Measurements from ENCODE around the gene ENOX1. TPM values are rescaled to one million over a fixed set of nuclear protein-coding genes. Genes with fewer than 3 reads are reported as not detected.

Gene ENOX1
- polyA plus RNA-seq, 2 of the 4 experiments (the other 2 are of a cell fraction): 0.28 to 0.41 TPM

GRCh38 chr13:43266936-43267615 is 519.7 kb downstream of the ENOX1 start:
- no peak for DNase-seq (ENCODE audit: low read depth in 1 of 2, low spot score in 1 of 2)
- CTCF ChIA-PET: no interaction called here
- WGBS (ENCODE audit: missing lambda C conversion rate): 86% methylated on average over 9 of the region's 9 CpGs
- H3K4me2 ChIP-seq: no peak overlapping the region
- no peak for FAIRE-seq
- ATAC-seq: no peak
- no peak for TF ChIP-seq KDM1A (IDR thresholded peaks at IDR 0.05; ENCODE audit: low read depth)
- no peak for TF ChIP-seq EP300 (IDR thresholded peaks at IDR 0.05)
- no peak for TF ChIP-seq TFCP2L1 (CRISPR knock-in tag; IDR thresholded peaks at IDR 0.05)
- TF ChIP-seq NFE2L2 (conservative IDR thresholded peaks at IDR 0.05; ENCODE audit: low read length): no peak
- no peak for TF ChIP-seq USF2 (IDR thresholded peaks at IDR 0.05)
- TF ChIP-seq E2F6 (IDR thresholded peaks at IDR 0.05; ENCODE audit: borderline replicate concordance, low read depth): no peak
- TF ChIP-seq POLR2AphosphoS2 (conservative IDR thresholded peaks at IDR 0.05; ENCODE audit: low read length): no peak
- no peak for TF ChIP-seq CBX8 (IDR thresholded peaks at IDR 0.05)
- TF ChIP-seq EHF (CRISPR knock-in tag; IDR thresholded peaks at IDR 0.05): no peak
- no peak for TF ChIP-seq JUN (IDR thresholded peaks at IDR 0.05)
- TF ChIP-seq TP53 (CRISPR knock-in tag; IDR thresholded peaks at IDR 0.05): no peak
- no peak for TF ChIP-seq SMC3 (IDR thresholded peaks at IDR 0.05)
- no peak for TF ChIP-seq ATOH8 (CRISPR knock-in tag; IDR thresholded peaks at IDR 0.05; ENCODE audit: low read depth)
- no peak for TF ChIP-seq MAX (IDR thresholded peaks at IDR 0.05)
- no peak for TF ChIP-seq ZC3H11A (IDR thresholded peaks at IDR 0.05)
- no peak for TF ChIP-seq CBX2 (IDR thresholded peaks at IDR 0.05; ENCODE audit: borderline replicate concordance, low read depth)
- peaks cover 32% of the 10 kb centered on the region for H3K4me1 ChIP-seq
- H3K27ac ChIP-seq: peak overlapping the region; percentile 46 to 61; a peak in 3 of 6 replicates
- POLR2A ChIA-PET: no interaction called here
- H3K4me3 ChIP-seq: no peak overlapping the region
- H3K9me3 ChIP-seq: no peaks in the 10 kb centered on the region

- peaks cover 20% of the 10 kb centered on the region for H3K4me1 ChIP-seq
- TF ChIP-seq ATOH8 (CRISPR knock-in tag; IDR thresholded peaks at IDR 0.05; ENCODE audit: low read depth): no peak
- no peak for TF ChIP-seq PBX3 (IDR thresholded peaks at IDR 0.05)
- no peak for TF ChIP-seq TP53 (CRISPR knock-in tag; IDR thresholded peaks at IDR 0.05)
- no peak for TF ChIP-seq ZC3H11A (IDR thresholded peaks at IDR 0.05)
- TF ChIP-seq BCL3 (IDR thresholded peaks at IDR 0.05): no peak
- no peak for DNase-seq (ENCODE audit: low read depth in 1 of 2, low spot score in 1 of 2)
- no peak overlapping the region for H3K4me2 ChIP-seq
- WGBS (ENCODE audit: missing lambda C conversion rate): 60% methylated on average over 4 of the region's 4 CpGs
- ChIA-PET CTCF (interaction anchor here (0.6 kb wide), 1 partner anchor 150 kb away, joined by 3 read pairs; no protein-coding TSS in a partner anchor), POLR2A (no interaction called here)
- H3K9me3 ChIP-seq: no peaks in the 10 kb centered on the region
- H3K4me3 ChIP-seq: no peak overlapping the region
- H3K27ac ChIP-seq: no peak overlapping the region
- no peak for ATAC-seq
- no peak for FAIRE-seq
Measured at GRCh38 chr13:43265028-43265427, 521.7 kb downstream of the ENOX1 start.
